SHP77 (cell line): ENCODE data around the gene PCDHGA8.

Experiments used
- DNase-seq, 2 experiments: peaks; one replicate each; lab custom pipeline; 2025; lab: John Stamatoyannopoulos, UW

The PCDHGA8 gene

DNA sequence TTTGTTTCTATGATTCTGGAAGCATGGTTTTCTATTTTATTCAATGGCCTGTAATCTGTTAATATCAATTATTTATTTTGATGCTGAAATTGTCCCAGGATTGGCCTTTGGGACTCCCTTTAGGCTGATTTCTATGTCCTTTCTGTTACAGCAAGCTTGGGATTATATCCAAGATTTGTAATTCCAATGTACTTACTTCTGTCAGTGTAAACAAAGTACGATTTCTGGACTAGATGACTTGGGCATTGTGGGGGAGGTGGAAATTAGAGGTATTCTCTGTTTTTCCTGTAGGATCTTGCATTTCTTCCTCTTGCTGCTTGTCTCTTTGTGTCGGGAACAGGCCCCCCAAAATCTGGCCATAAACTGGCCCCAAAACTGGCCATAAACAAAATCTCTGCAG lies 41.6 kb downstream of the PCDHGA8 start:
- DNase-seq: no peak

DNA sequence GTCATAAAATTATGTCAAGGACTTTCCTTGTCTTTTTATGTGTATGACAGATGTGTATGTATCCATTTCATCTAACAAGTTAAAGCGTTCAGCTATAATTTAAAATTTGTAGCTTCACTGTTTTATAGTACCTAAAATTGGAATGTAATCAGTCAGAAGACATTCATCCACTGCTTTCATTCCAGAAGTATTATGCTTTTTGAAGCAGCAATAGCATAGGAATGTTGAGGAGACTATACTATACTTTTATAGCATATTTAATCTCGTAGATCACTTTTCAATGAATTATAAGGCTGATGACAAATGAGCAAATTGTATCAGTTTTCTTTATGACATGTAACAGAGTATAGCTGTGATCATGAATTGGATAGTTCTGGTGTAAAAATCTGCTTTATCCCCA lies 44.8 kb downstream of the PCDHGA8 start:
- no peak for DNase-seq

DNA sequence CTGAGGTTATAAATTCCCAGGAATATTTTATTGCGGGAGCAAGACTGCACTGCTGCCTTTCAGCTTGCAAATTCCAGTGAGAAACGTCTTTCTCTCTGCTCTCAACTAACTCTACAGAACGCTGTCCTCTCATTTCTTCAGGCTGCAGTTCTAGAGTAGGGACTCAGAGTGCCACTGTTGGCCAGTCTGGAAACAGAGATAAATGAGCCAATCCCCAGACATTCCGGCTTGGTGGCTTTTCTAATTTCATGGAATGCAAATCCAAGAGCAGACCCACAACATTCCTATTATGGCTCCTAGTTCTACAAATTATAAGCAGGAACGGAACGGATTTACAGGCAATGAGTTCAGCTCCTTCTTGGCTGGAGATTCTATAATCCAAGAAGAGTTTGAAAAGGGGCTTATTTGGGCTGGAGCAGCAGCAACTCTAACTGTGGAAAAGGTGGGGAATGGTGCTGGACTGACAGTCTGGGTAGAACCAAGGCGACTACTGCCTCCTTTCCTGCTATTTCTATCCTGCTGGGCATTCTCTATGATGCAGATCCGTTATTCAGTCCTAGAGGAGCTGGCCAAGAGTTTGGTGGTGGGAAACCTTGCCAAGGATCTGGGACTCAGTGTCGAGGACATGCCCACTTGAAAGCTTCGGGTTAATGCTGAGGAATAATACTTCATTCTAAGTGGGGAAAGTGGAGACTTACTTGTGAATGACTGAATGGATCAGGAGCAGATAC lies 47.1 kb downstream of the PCDHGA8 start:
- no peak for DNase-seq

DNA sequence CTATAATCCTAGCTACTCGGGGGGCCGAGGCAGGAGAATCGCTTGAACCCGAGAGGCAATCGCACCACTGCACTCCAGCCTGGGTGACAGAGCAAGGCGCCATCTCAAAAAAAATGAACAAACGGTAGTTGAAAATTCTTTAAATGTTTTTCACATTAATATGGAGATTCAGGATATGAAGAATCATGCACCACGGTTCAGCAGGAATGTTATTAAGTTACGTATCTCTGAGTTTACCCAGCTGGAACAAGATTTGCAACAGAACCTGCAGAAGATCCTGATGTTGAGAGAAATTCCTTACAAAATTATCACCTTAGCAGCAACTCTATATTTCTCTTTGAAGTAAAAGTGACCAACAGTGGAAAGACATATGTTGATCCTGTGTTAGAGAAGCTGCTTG lies 47.9 kb downstream of the PCDHGA8 start:
- DNase-seq: no peak

DNA sequence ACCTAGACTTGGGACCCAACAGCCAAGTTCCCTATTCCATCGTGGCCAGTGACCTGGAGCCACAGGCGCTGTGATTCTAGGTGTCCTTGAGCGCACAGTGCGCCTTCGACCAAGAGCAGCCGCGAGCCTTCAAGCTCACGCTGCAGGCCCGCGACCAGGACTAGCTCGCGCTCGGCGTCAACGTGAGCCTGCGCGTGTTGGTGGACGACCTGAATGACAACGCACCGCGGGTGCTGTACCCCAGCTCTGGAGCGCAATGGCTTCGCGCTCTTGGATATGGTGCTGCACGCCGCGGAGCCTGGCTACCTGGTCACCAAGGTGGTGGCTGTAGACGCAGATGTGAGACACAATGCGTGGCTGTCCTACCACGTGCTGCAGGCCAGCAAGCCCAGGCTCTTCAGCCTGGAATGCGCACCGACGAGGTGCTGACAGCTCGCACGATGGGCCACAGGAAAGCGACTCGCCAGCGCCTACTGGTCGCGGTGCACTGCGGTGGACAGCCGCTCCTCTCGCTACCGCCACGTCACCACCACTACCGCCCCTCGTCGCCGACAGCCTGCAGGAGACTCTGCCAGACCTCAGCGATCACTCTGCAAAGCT lies 49.2 kb downstream of the PCDHGA8 start:
- DNase-seq: no peak
